Activated naive CD4-positive, alpha-beta T cell treated with anti-CD3 and anti-CD28 coated beads, Interleukin-2, amount 10 ng/mL, durations not matched to agents 7 days and 5 days (primary cell): ENCODE results near the gene GGA3.
A peak's percentile ranks its signal among the peaks of the same experiment; 100 is the strongest.
"Not testable (repeated sequence)": the region's sequence is repeated elsewhere in the genome, so short reads cannot be mapped to it uniquely, and the experiment has no call there.

Experiments
- CTCF ChIA-PET: fragments of 350-600 bp; sonication (Branson Sonifier 250); formaldehyde crosslinking; loops from one replicate; lab custom pipeline; 2021; ENCODE audit warnings: antibody characterized with exemption; lab: Charles Lee
- DNase-seq: peaks from one replicate; pipeline ENCODE4 v3.0.0-alpha.2; 2020
- H3K27ac Mint-ChIP-seq: one replicate; pipeline ENCODE4 v1.8.0; 2021; ENCODE audit warnings: mild to moderate bottlenecking, moderate library complexity, mixed read lengths
- H3K27me3 Mint-ChIP-seq: one replicate; pipeline ENCODE4 v1.8.0; 2021; ENCODE audit warnings: mild to moderate bottlenecking, mixed read lengths
- H3K36me3 Mint-ChIP-seq: one replicate; pipeline ENCODE4 v1.8.0; 2021; ENCODE audit warnings: mixed read lengths
- H3K4me1 Mint-ChIP-seq: one replicate; pipeline ENCODE4 v1.8.0; 2021; ENCODE audit warnings: mixed read lengths
- H3K4me3 Mint-ChIP-seq: one replicate; pipeline ENCODE4 v1.8.0; 2021; ENCODE audit warnings: mild to moderate bottlenecking, moderate library complexity, mixed read lengths
- H3K9me3 Mint-ChIP-seq: one replicate; pipeline ENCODE4 v1.8.0; 2021; ENCODE audit warnings: mixed read lengths

Gene GGA3

GRCh38 chr17:75261336-75262111, at the start of gene GGA3, which contains the start of gene MRPS7:
Gene GGA3 (minus strand): TSS chr17:75261606. CDS start chr17:75261587, 19 bp downstream.
Gene MRPS7 (plus strand): TSS chr17:75261879. CDS start chr17:75261901, 22 bp downstream.
- H3K27ac Mint-ChIP-seq = peak within 1 kb of the TSS; percentile 99
- DNase-seq = peak; percentile 97
- H3K36me3 Mint-ChIP-seq = peaks cover 17% of the 10 kb centered on the region
- CTCF ChIA-PET = interaction anchor here (0.9 to 3.6 kb wide), 7 partner anchors 9 to 147 kb away, joined by 3 to 25 read pairs (median 6); partner anchors contain the start of genes MIF4GD, NT5C and SLC25A19
- no peaks in the 10 kb centered on the region for H3K9me3 Mint-ChIP-seq
- peak within 1 kb of the TSS; percentile 97 for H3K4me3 Mint-ChIP-seq
- H3K27me3 Mint-ChIP-seq = no peaks in the 10 kb centered on the region
- H3K4me1 Mint-ChIP-seq = peaks cover 58% of the 10 kb centered on the region

- Mint-ChIP-seq H3K36me3 (no peaks in the 10 kb centered on the region), H3K9me3 (no peaks in the 10 kb centered on the region), H3K4me1 (peaks cover 10% of the 10 kb centered on the region), H3K27ac (no peak overlapping the region), H3K4me3 (no peak overlapping the region), H3K27me3 (no peaks in the 10 kb centered on the region)
- DNase-seq = no peak
- CTCF ChIA-PET = interaction anchor here (1.2 kb wide), 1 partner anchor 13 kb away, joined by 3 read pairs; no protein-coding TSS in a partner anchor
Measured at GRCh38 chr17:75308732-75309629, 47.6 kb upstream of the GGA3 start.

- Mint-ChIP-seq H3K9me3 (no peaks in the 10 kb centered on the region), H3K27me3 (no peaks in the 10 kb centered on the region), H3K4me1 (peaks cover 7% of the 10 kb centered on the region), H3K4me3 (no peak overlapping the region), H3K27ac (no peak overlapping the region), H3K36me3 (no peaks in the 10 kb centered on the region)
- no peak for DNase-seq
- CTCF ChIA-PET = no interaction called here
Measured at GRCh38 chr17:75307957-75308731, 46.7 kb upstream of the GGA3 start.

GRCh38 chr17:75301502-75302206, 40.2 kb upstream of the GGA3 start:
- CTCF ChIA-PET = no interaction called here
- no peaks in the 10 kb centered on the region for H3K9me3 Mint-ChIP-seq

GRCh38 chr17:75301049-75301448, 39.6 kb upstream of the GGA3 start:
- DNase-seq = no peak
- H3K36me3 Mint-ChIP-seq = peaks cover 1% of the 10 kb centered on the region

More at GRCh38 chr17:75301502-75302206, 40.2 kb upstream of the GGA3 start:
- H3K27ac Mint-ChIP-seq = no peak overlapping the region
- peaks cover 8% of the 10 kb centered on the region for H3K4me1 Mint-ChIP-seq
- H3K27me3 Mint-ChIP-seq = no peaks in the 10 kb centered on the region
- no peak for DNase-seq
- H3K4me3 Mint-ChIP-seq = no peak overlapping the region
- H3K36me3 Mint-ChIP-seq = peaks cover 1% of the 10 kb centered on the region

GRCh38 chr17:75300280-75300679, 38.9 kb upstream of the GGA3 start:
- no peaks in the 10 kb centered on the region for H3K27me3 Mint-ChIP-seq
- peaks cover 1% of the 10 kb centered on the region for H3K36me3 Mint-ChIP-seq
- DNase-seq = no peak
- H3K4me1 Mint-ChIP-seq = peaks cover 17% of the 10 kb centered on the region
- no peak overlapping the region for H3K27ac Mint-ChIP-seq
- no peaks in the 10 kb centered on the region for H3K9me3 Mint-ChIP-seq
- H3K4me3 Mint-ChIP-seq = no peak overlapping the region
- CTCF ChIA-PET = no interaction called here

More at GRCh38 chr17:75301049-75301448, 39.6 kb upstream of the GGA3 start:
- Mint-ChIP-seq H3K4me3 (no peak overlapping the region), H3K4me1 (peaks cover 10% of the 10 kb centered on the region), H3K9me3 (no peaks in the 10 kb centered on the region), H3K27me3 (no peaks in the 10 kb centered on the region), H3K27ac (no peak overlapping the region)
- CTCF ChIA-PET = no interaction called here

- Mint-ChIP-seq H3K27me3 (no peaks in the 10 kb centered on the region), H3K9me3 (no peaks in the 10 kb centered on the region), H3K27ac (peak overlapping the region; percentile 85), H3K36me3 (peaks cover 1% of the 10 kb centered on the region), H3K4me3 (no peak overlapping the region), H3K4me1 (peaks cover 22% of the 10 kb centered on the region)
- no peak for DNase-seq
- CTCF ChIA-PET = interaction anchor here (0.6 to 1.7 kb wide), 5 partner anchors 14 to 108 kb away, joined by 3 to 4 read pairs (median 3); partner anchors contain the start of gene MIF4GD
Measured at GRCh38 chr17:75295201-75296158, 34.1 kb upstream of the GGA3 start.

- not testable (repeated sequence) for H3K27me3 Mint-ChIP-seq, H3K9me3 Mint-ChIP-seq, H3K36me3 Mint-ChIP-seq, H3K4me3 Mint-ChIP-seq, DNase-seq, H3K27ac Mint-ChIP-seq
- peaks cover 37% of the 10 kb centered on the region for H3K4me1 Mint-ChIP-seq
- CTCF ChIA-PET = interaction anchor here (1.2 to 1.6 kb wide), 2 partner anchors 30 to 120 kb away, joined by 3 to 6 read pairs; no protein-coding TSS in a partner anchor
Measured at GRCh38 chr17:75292810-75293448, 31.5 kb upstream of the GGA3 start.

GRCh38 chr17:75289832-75290337, 28.5 kb upstream of the GGA3 start:
- DNase-seq = peak; percentile 73
- Mint-ChIP-seq H3K27me3 (peaks cover 5% of the 10 kb centered on the region), H3K27ac (peak overlapping the region; percentile 100)

GRCh38 chr17:75289115-75289831, 27.9 kb upstream of the GGA3 start, which contains the start of gene SLC25A19:
Gene SLC25A19 (minus strand): TSS chr17:75289433. CDS start chr17:75286764, 2,669 bp downstream.
- Mint-ChIP-seq H3K27ac (peak within 1 kb of the TSS; percentile 100), H3K9me3 (no peaks in the 10 kb centered on the region), H3K4me3 (peak within 1 kb of the TSS; percentile 99), H3K36me3 (peaks cover 19% of the 10 kb centered on the region), H3K4me1 (peaks cover 25% of the 10 kb centered on the region), H3K27me3 (peaks cover 5% of the 10 kb centered on the region)
- DNase-seq = peak; percentile 99
- CTCF ChIA-PET = interaction anchor here (0.7 to 2.6 kb wide), 14 partner anchors 9 to 123 kb away, joined by 3 to 22 read pairs (median 4); partner anchors contain the start of gene MIF4GD

More at GRCh38 chr17:75289832-75290337, 28.5 kb upstream of the GGA3 start:
- H3K36me3 Mint-ChIP-seq = peaks cover 19% of the 10 kb centered on the region
- peaks cover 25% of the 10 kb centered on the region for H3K4me1 Mint-ChIP-seq
- CTCF ChIA-PET = interaction anchor here (0.7 to 2.6 kb wide), 13 partner anchors 8 to 122 kb away, joined by 3 to 22 read pairs (median 6); partner anchors contain the start of genes GRB2 and MIF4GD
- no peaks in the 10 kb centered on the region for H3K9me3 Mint-ChIP-seq
- H3K4me3 Mint-ChIP-seq = peak overlapping the region; percentile 99

GRCh38 chr17:75288770-75289114, 27.3 kb upstream of the GGA3 start:
- CTCF ChIA-PET = interaction anchor here (0.8 to 2.6 kb wide), 12 partner anchors 9 to 123 kb away, joined by 3 to 22 read pairs (median 4); partner anchors contain the start of gene MIF4GD
- Mint-ChIP-seq H3K4me3 (peak overlapping the region; percentile 99), H3K27ac (peak overlapping the region; percentile 100), H3K36me3 (peaks cover 20% of the 10 kb centered on the region), H3K4me1 (peaks cover 25% of the 10 kb centered on the region), H3K9me3 (no peaks in the 10 kb centered on the region), H3K27me3 (peaks cover 5% of the 10 kb centered on the region)
- no peak for DNase-seq
